GM12873 (cell line): ENCODE data around the gene PHLPP2.

Source experiments
- CTCF ChIP-seq: IDR thresholded peaks from 2 replicates; pipeline ENCODE4 v1.5.1; 2012; ENCODE audit warnings: low read depth, mild to moderate bottlenecking, moderate library complexity, low read length, control low read depth; ENCODE audit not compliant: insufficient read depth; ENCODE audit errors: missing control alignments

The PHLPP2 gene

GRCh38 chr16:71754652-71755051 is 30.2 kb upstream of the PHLPP2 start:
- TF ChIP-seq CTCF = no peak

- no peak for TF ChIP-seq CTCF
These were observed 29.6 kb upstream of the PHLPP2 start for GRCh38 chr16:71754108-71754507.

GRCh38 chr16:71748226-71748625 is 23.7 kb upstream of the PHLPP2 start:
- no peak for TF ChIP-seq CTCF

- TF ChIP-seq CTCF = peak; percentile 59
These were observed 22.0 kb upstream of the PHLPP2 start for GRCh38 chr16:71746442-71747046.

- no peak for TF ChIP-seq CTCF
These were observed 14.4 kb upstream of the PHLPP2 start for GRCh38 chr16:71738855-71739254.

- no peak for TF ChIP-seq CTCF
These were observed 13.0 kb upstream of the PHLPP2 start for GRCh38 chr16:71737501-71737900.

- no peak for TF ChIP-seq CTCF
These were observed 10.0 kb upstream of the PHLPP2 start for GRCh38 chr16:71734511-71734910.
